Adrenal gland (tissue), 12 donors: ENCODE measurements around the gene RYK. TPM values are rescaled to one million over a fixed set of nuclear protein-coding genes. Genes with fewer than 3 reads are reported as not detected.

Source experiments
- DNase-seq, 7 donors: peaks; one replicate each; pipeline ENCODE4 v3.0.0-alpha.2; 2019 to 2020
- H3K27ac ChIP-seq, 5 donors: fragments of 200-600 bp; sonication (generic) in 4 of 5; 1 replicate in 3 of 5; 2 replicates in 2 of 5; pipeline versions ENCODE4 v1.5.1 to v1.8.0; 2016 to 2020; ENCODE audit warnings: mild to moderate bottlenecking in 1 of 5
- H3K27me3 ChIP-seq: fragments of 200-600 bp; 2 replicates; pipeline ENCODE4 v1.8.0; 2021
- H3K36me3 ChIP-seq, 2 donors: fragments of 200-600 bp; replicated peaks in 1 of 2; 1 replicate in 1 of 2; 2 replicates in 1 of 2; pipeline versions ENCODE4 v1.5.1 to v1.8.0; 2018 to 2022
- H3K4me1 ChIP-seq, 2 donors: fragments of 200-600 bp; replicated peaks in 1 of 2; 1 replicate in 1 of 2; 2 replicates in 1 of 2; pipeline versions ENCODE4 v1.5.1 to v1.8.0; 2018 to 2021
- H3K4me3 ChIP-seq, 4 donors: fragments of 200-600 bp; sonication (generic) in 3 of 4; one replicate each; pipeline ENCODE4 v1.5.1; 2016 to 2018
- H3K9me3 ChIP-seq, 3 donors: fragments of 200-600 bp; sonication (generic) in 1 of 3; replicated peaks in 1 of 3; 1 replicate in 2 of 3; 2 replicates in 1 of 3; pipeline versions ENCODE4 v1.5.1 to v1.8.0; 2016 to 2021
- CTCF ChIP-seq, 6 experiments: fragments of 450-650 bp in 4 of 6; fragments of 200-600 bp in 2 of 6; sonication (generic) in 1 of 6; IDR thresholded peaks; 1 replicate in 5 of 6; 2 replicates in 1 of 6; pipeline versions ENCODE4 v1.5.1 to v1.8.0; 2016 to 2021; ENCODE audit warnings: antibody characterized with exemption in 6 of 6, mild to moderate bottlenecking in 2 of 6, moderate library complexity in 1 of 6
- POLR2A ChIP-seq, 2 donors: fragments of 450-650 bp; IDR thresholded peaks; one replicate each; pipeline ENCODE4 v1.6.1; 2017; ENCODE audit warnings: antibody characterized with exemption in 2 of 2, mild to moderate bottlenecking in 2 of 2, moderate library complexity in 1 of 2
- WGBS, 4 donors: extraction: QIAGEN DNeasy Blood & Tissue Kit in 2 of 4; methylation state at CpG; one replicate each; pipeline versions ENCODE4 v1.1.5 to v1.1.7; 2013 to 2017; 5-methylcytosine and 5-hydroxymethylcytosine counted together
- intact Hi-C, 2 donors: fragments of 100-400 bp; cut with DNase I; formaldehyde crosslinking; loops; one replicate each; pipeline versions ENCODE4 v1.14.1 to v1.15.0; 2022 to 2023
- polyA plus RNA-seq, 3 donors: library from polyadenylated mRNA; stranded (reverse); fragments of 200-250 nt in 2 of 3; fragments of 350-450 nt in 1 of 3; fragmentation: Illumina TruSeq in 1 of 3; extraction: RNeasy Lipid Tissue Mini Kit (QIAGEN cat#74804) in 1 of 3; gene quantifications; one replicate each; pipeline ENCODE4 v1.2.3, GENCODE V29; 2013 to 2014
- total RNA-seq, 9 donors: library from RNA; depleted of rRNA in 4 of 9; stranded (reverse); fragments of >200 nt in 4 of 9; fragments of 120-200 nt in 1 of 9; fragmentation: NEBNext Ultra II Directional in 1 of 9; extraction: Animal tissue kit (Norgen Biotek cat#: 25700) in 1 of 9; gene quantifications; one replicate each; pipeline versions ENCODE4 v1.1.0 to v1.2.4, GENCODE V29; 2013 to 2023
- donor health status: healthy with polysubstance abuse.
- donor health status: Bipolar disorder and iron deficiency.
- donor health status: DM: yes; HTN: yes; CAD: no.
- donor health status: DM: no; HTN: no; CAD: no.
- donor health status: DM: no; HTN: no; CAD: no.
- donor health status: DM: yes; HTN: yes; CAD: no.

Gene RYK
- total and polyA plus RNA-seq, 12 donors: 27.7 to 74.4 (median 42.1) TPM

- no peak for DNase-seq
- WGBS, 4 donors: 90 to 96% (median 94%) methylated on average over 2 of the region's 2 CpGs
- Histone ChIP-seq H3K4me1 (no peaks in the 10 kb centered on the region), H3K27ac (no peak overlapping the region), H3K4me3 (no peak overlapping the region), H3K36me3 (no peaks in the 10 kb centered on the region), H3K27me3 (no peaks in the 10 kb centered on the region), H3K9me3 (peaks cover 0 to 7% (median 0%) of the 10 kb centered on the region in 3 donors)
- no peak for TF ChIP-seq CTCF (IDR thresholded peaks at IDR 0.05)
- TF ChIP-seq POLR2A (IDR thresholded peaks at IDR 0.05): no peak
- intact Hi-C loops: loop anchor here (2.0 to 5.0 kb wide), 2 partner anchors 83 to 86 kb away; no protein-coding TSS in a partner anchor
Measured at GRCh38 chr3:134298249-134298648, 47.6 kb upstream of the RYK start.

GRCh38 chr3:134296616-134297015 lies 46.0 kb upstream of the RYK start:
- DNase-seq: no peak

GRCh38 chr3:134295930-134296329 lies 45.3 kb upstream of the RYK start:
- no peaks in the 10 kb centered on the region for H3K36me3 ChIP-seq
- peaks cover 0 to 7% (median 0%) of the 10 kb centered on the region in 3 donors for H3K9me3 ChIP-seq
- DNase-seq: no peak
- TF ChIP-seq POLR2A (IDR thresholded peaks at IDR 0.05): no peak
- no peak for TF ChIP-seq CTCF (IDR thresholded peaks at IDR 0.05)
- peaks cover 0 to 11% of the 10 kb centered on the region in 2 donors for H3K4me1 ChIP-seq
- H3K27me3 ChIP-seq: no peaks in the 10 kb centered on the region
- 94 to 99% (median 95%) methylated on average over 1 of the region's 1 CpG for WGBS, 4 donors
- H3K27ac ChIP-seq: no peak overlapping the region
- intact Hi-C loops: loop anchor here in 1 of 2 donors (5.0 kb wide), 1 partner anchor 84 kb away; no protein-coding TSS in a partner anchor
- H3K4me3 ChIP-seq: no peak overlapping the region

More at GRCh38 chr3:134296616-134297015, 46.0 kb upstream of the RYK start:
- TF ChIP-seq CTCF (IDR thresholded peaks at IDR 0.05) (no peak), POLR2A (IDR thresholded peaks at IDR 0.05) (no peak)
- Histone ChIP-seq H3K27me3 (no peaks in the 10 kb centered on the region), H3K4me3 (no peak overlapping the region), H3K36me3 (no peaks in the 10 kb centered on the region), H3K27ac (no peak overlapping the region), H3K4me1 (peaks cover 0 to 4% of the 10 kb centered on the region in 2 donors), H3K9me3 (peaks cover 0 to 7% (median 0%) of the 10 kb centered on the region in 3 donors)
- intact Hi-C loops: loop anchor here in 1 of 2 donors (5.0 kb wide), 1 partner anchor 84 kb away; no protein-coding TSS in a partner anchor

- intact Hi-C loops: loop anchor here in 1 of 2 donors (5.0 kb wide), 1 partner anchor 82 kb away; no protein-coding TSS in a partner anchor
- no peaks in the 10 kb centered on the region for H3K36me3 ChIP-seq
- no peak for DNase-seq
- H3K27me3 ChIP-seq: no peaks in the 10 kb centered on the region
- H3K4me1 ChIP-seq: peaks cover 0 to 16% of the 10 kb centered on the region in 2 donors
- peaks cover 0 to 7% (median 0%) of the 10 kb centered on the region in 3 donors for H3K9me3 ChIP-seq
- no peak for TF ChIP-seq POLR2A (IDR thresholded peaks at IDR 0.05)
- TF ChIP-seq CTCF (IDR thresholded peaks at IDR 0.05): no peak
- no peak overlapping the region for H3K4me3 ChIP-seq
- WGBS, 4 donors: 58 to 67% (median 62%) methylated on average over 5 of the region's 5 CpGs
- no peak overlapping the region for H3K27ac ChIP-seq
Measured at GRCh38 chr3:134294302-134295280, 43.9 kb upstream of the RYK start.
